Neural progenitor cell (in vitro differentiated cells): ENCODE data around the gene ARMH3. TPM values are rescaled to one million over a fixed set of nuclear protein-coding genes. Genes with fewer than 3 reads are reported as not detected.
"Not testable (repeated sequence)": the region's sequence is repeated elsewhere in the genome, so short reads cannot be mapped to it uniquely, and the experiment has no call there.

Experiments
- DNase-seq: peaks from one replicate; pipeline ENCODE4 v3.0.0-alpha.2; 2016; ENCODE audit warnings: low spot score
- H2AFZ ChIP-seq: fragments of 200-600 bp; sonication (generic); replicated peaks from 2 replicates; pipeline ENCODE4 v1.6.1; 2016; ENCODE audit warnings: antibody characterized with exemption
- H3F3A ChIP-seq: fragments of 200-600 bp; sonication (generic); 2 replicates; pipeline ENCODE4 v1.6.1; 2016; ENCODE audit warnings: antibody characterized with exemption, low read depth
- H3K27ac ChIP-seq: fragments of 200-600 bp; sonication (generic); 2 replicates; pipeline ENCODE4 v1.5.1; 2016; ENCODE audit warnings: mild to moderate bottlenecking
- H3K27me3 ChIP-seq: fragments of 200-600 bp; sonication (generic); 2 replicates; pipeline ENCODE4 v1.6.1; 2016; ENCODE audit warnings: mild to moderate bottlenecking, moderate library complexity
- H3K36me3 ChIP-seq: fragments of 200-600 bp; sonication (generic); 2 replicates; pipeline ENCODE4 v1.5.1; 2016
- H3K4me1 ChIP-seq: fragments of 200-600 bp; sonication (generic); 2 replicates; pipeline ENCODE4 v1.6.1; 2016; ENCODE audit warnings: mixed run types
- H3K4me2 ChIP-seq: fragments of 200-600 bp; sonication (generic); 2 replicates; pipeline ENCODE4 v1.6.1; 2016
- H3K4me3 ChIP-seq: fragments of 200-600 bp; sonication (generic); 2 replicates; pipeline ENCODE4 v1.5.1; 2016
- H3K79me2 ChIP-seq: fragments of 200-600 bp; sonication (generic); 2 replicates; pipeline ENCODE4 v1.6.1; 2016; ENCODE audit warnings: low read depth
- H3K9ac ChIP-seq: fragments of 200-600 bp; sonication (generic); 2 replicates; pipeline ENCODE4 v1.6.1; 2016
- H3K9me3 ChIP-seq: fragments of 200-600 bp; sonication (generic); 2 replicates; pipeline ENCODE4 v1.5.1; 2016; ENCODE audit warnings: low read depth
- H4K20me1 ChIP-seq: fragments of 200-600 bp; sonication (generic); 2 replicates; pipeline ENCODE4 v1.6.1; 2016; ENCODE audit warnings: low read depth
- H3K27ac Mint-ChIP-seq: 3 replicates; pipeline ENCODE4 v1.8.0; 2021; ENCODE audit warnings: mixed read lengths
- H3K27me3 Mint-ChIP-seq: 2 replicates; pipeline ENCODE4 v1.8.0; 2022; ENCODE audit warnings: low read depth, mild to moderate bottlenecking, inconsistent platforms, moderate library complexity, mixed read lengths; ENCODE audit not compliant: insufficient read depth
- H3K36me3 Mint-ChIP-seq: 3 replicates; pipeline ENCODE4 v1.8.0; 2021; ENCODE audit warnings: mixed read lengths
- H3K4me1 Mint-ChIP-seq: 3 replicates; pipeline ENCODE4 v1.8.0; 2021; ENCODE audit warnings: mixed read lengths
- H3K4me3 Mint-ChIP-seq: 3 replicates; pipeline ENCODE4 v1.8.0; 2021; ENCODE audit warnings: mild to moderate bottlenecking, moderate library complexity, mixed read lengths
- H3K9me3 Mint-ChIP-seq: 3 replicates; pipeline ENCODE4 v1.8.0; 2020; ENCODE audit warnings: mixed read lengths
- CTCF ChIP-seq: fragments of 200-600 bp; sonication (generic); IDR thresholded peaks from 2 replicates; pipeline ENCODE4 v1.5.1; 2017; ENCODE audit warnings: antibody characterized with exemption, mild to moderate bottlenecking
- EZH2 ChIP-seq: fragments of 200-600 bp; sonication (generic); IDR thresholded peaks from 2 replicates; pipeline ENCODE4 v1.6.1; 2017; ENCODE audit warnings: antibody characterized with exemption, mild to moderate bottlenecking, moderate library complexity
- EZH2phosphoT487 ChIP-seq: fragments of 200-600 bp; sonication (generic); IDR thresholded peaks from 2 replicates; pipeline ENCODE4 v1.6.1; 2017; ENCODE audit warnings: antibody characterized with exemption
- total RNA-seq: library from RNA; depleted of rRNA; stranded (reverse); fragments of >200 nt; gene quantifications from 2 replicates; pipeline ENCODE4 v1.2.3, GENCODE V29; 2015; ENCODE audit warnings: low replicate concordance

ARMH3 gene
- total RNA-seq, 1 donor from 2014 or later: 14.5 TPM

- H3K27me3 ChIP-seq: no peaks in the 10 kb centered on the region
- Mint-ChIP-seq H3K9me3 (no peaks in the 10 kb centered on the region), H3K27ac (no peak overlapping the region), H3K4me1 (no peaks in the 10 kb centered on the region), H3K36me3 (peaks cover 14% of the 10 kb centered on the region), H3K27me3 (no peaks in the 10 kb centered on the region), H3K4me3 (no peak overlapping the region)
- no peak overlapping the region for H3K27ac ChIP-seq
- H3K4me3 ChIP-seq: no peak overlapping the region
- H3K36me3 ChIP-seq: peaks cover 4% of the 10 kb centered on the region
- no peak for TF ChIP-seq EZH2
- no peak for TF ChIP-seq CTCF
- no peak for TF ChIP-seq EZH2phosphoT487
- H3F3A ChIP-seq: no peaks in the 10 kb centered on the region
- no peaks in the 10 kb centered on the region for H3K79me2 ChIP-seq
- no peak overlapping the region for H3K4me2 ChIP-seq
- H3K9me3 ChIP-seq: no peaks in the 10 kb centered on the region
- no peak overlapping the region for H2AFZ ChIP-seq
- no peaks in the 10 kb centered on the region for H3K4me1 ChIP-seq
- H4K20me1 ChIP-seq: no peaks in the 10 kb centered on the region
- DNase-seq: no peak
- H3K9ac ChIP-seq: no peak overlapping the region
Measured at GRCh38 chr10:101986624-101986971, 69.4 kb downstream of the ARMH3 start.

- not testable (repeated sequence) for H3K4me1 ChIP-seq, H4K20me1 ChIP-seq, H3K27ac Mint-ChIP-seq, DNase-seq, H3K4me1 Mint-ChIP-seq, H3K27me3 ChIP-seq, H2AFZ ChIP-seq, H3K9ac ChIP-seq, H3F3A ChIP-seq, H3K27me3 Mint-ChIP-seq, H3K79me2 ChIP-seq, H3K36me3 ChIP-seq, H3K9me3 ChIP-seq, H3K27ac ChIP-seq, H3K4me3 ChIP-seq, H3K9me3 Mint-ChIP-seq, H3K4me2 ChIP-seq
- peaks cover 14% of the 10 kb centered on the region for H3K36me3 Mint-ChIP-seq
- peak overlapping the region; percentile 46 for H3K4me3 Mint-ChIP-seq
Measured at GRCh38 chr10:101980677-101981076, 75.3 kb downstream of the ARMH3 start.

- Histone ChIP-seq H3K79me2 (no peaks in the 10 kb centered on the region), H3K36me3 (peaks cover under 1% of the 10 kb centered on the region), H3K4me1 (peaks cover 19% of the 10 kb centered on the region), H3K27ac (peak overlapping the region; percentile 82), H3K4me2 (peak overlapping the region; percentile 64), H4K20me1 (no peaks in the 10 kb centered on the region), H3K27me3 (no peaks in the 10 kb centered on the region), H3F3A (peaks cover 30% of the 10 kb centered on the region), H3K9me3 (no peaks in the 10 kb centered on the region), H3K4me3 (peak overlapping the region; percentile 10), H3K9ac (no peak overlapping the region), H2AFZ (no peak overlapping the region)
- Mint-ChIP-seq H3K27me3 (peaks cover 2% of the 10 kb centered on the region), H3K9me3 (peaks cover 2% of the 10 kb centered on the region), H3K4me3 (no peak overlapping the region), H3K27ac (no peak overlapping the region), H3K36me3 (peaks cover 23% of the 10 kb centered on the region), H3K4me1 (peaks cover 9% of the 10 kb centered on the region)
- DNase-seq: peak; percentile 32
- no peak for TF ChIP-seq CTCF
- TF ChIP-seq EZH2phosphoT487: no peak
- no peak for TF ChIP-seq EZH2
Measured at GRCh38 chr10:101974091-101974971, 81.6 kb downstream of the ARMH3 start.

GRCh38 chr10:101972761-101973160 is 83.2 kb downstream of the ARMH3 start:
- H3K9me3 ChIP-seq: no peaks in the 10 kb centered on the region
- TF ChIP-seq EZH2phosphoT487 (no peak), EZH2 (no peak), CTCF (no peak)
- peaks cover 19% of the 10 kb centered on the region for H3K4me1 ChIP-seq
- H3K27me3 ChIP-seq: no peaks in the 10 kb centered on the region
- peaks cover 27% of the 10 kb centered on the region for H3K36me3 Mint-ChIP-seq
- no peak overlapping the region for H2AFZ ChIP-seq
- no peak overlapping the region for H3K27ac ChIP-seq
- H3K9me3 Mint-ChIP-seq: peaks cover 2% of the 10 kb centered on the region
- H3K27me3 Mint-ChIP-seq: peaks cover 2% of the 10 kb centered on the region
- no peak overlapping the region for H3K9ac ChIP-seq
- no peaks in the 10 kb centered on the region for H4K20me1 ChIP-seq
- H3F3A ChIP-seq: peaks cover 26% of the 10 kb centered on the region
- no peaks in the 10 kb centered on the region for H3K79me2 ChIP-seq
- H3K4me2 ChIP-seq: no peak overlapping the region
- no peak overlapping the region for H3K4me3 ChIP-seq
- no peak overlapping the region for H3K27ac Mint-ChIP-seq
- no peak overlapping the region for H3K4me3 Mint-ChIP-seq
- no peaks in the 10 kb centered on the region for H3K36me3 ChIP-seq
- peaks cover 9% of the 10 kb centered on the region for H3K4me1 Mint-ChIP-seq
- no peak for DNase-seq
